ENCODE measurements around the gene SEPSECS. TPM values are rescaled to one million over a fixed set of nuclear protein-coding genes. Genes with fewer than 3 reads are reported as not detected.

Gene SEPSECS
- total RNA-seq, 2 donors from 2014 or later, result 13.1 to 16.3 TPM

GRCh38 chr4:25110527-25111329, 49.5 kb downstream of the SEPSECS start:
- Histone ChIP-seq H3K9me3 (no peaks in the 10 kb centered on the region), H3K4me1 (no peaks in the 10 kb centered on the region), H3K27ac (no peak overlapping the region), H3K4me3 (no peak overlapping the region), H3K27me3 (no peaks in the 10 kb centered on the region), H3K36me3 (no peaks in the 10 kb centered on the region), H3K9ac (ENCODE audit: low read depth in 2 of 2, low read length in 2 of 2) (no peak overlapping the region)
- intact Hi-C loops (cut with DNase I), result no loop called here
- no peak for TF ChIP-seq CTCF (IDR thresholded peaks at IDR 0.05)
- no peak for DNase-seq

GRCh38 chr4:25109511-25109910, 50.7 kb downstream of the SEPSECS start:
- no peaks in the 10 kb centered on the region for H3K9me3 ChIP-seq
- no peak for TF ChIP-seq CTCF (IDR thresholded peaks at IDR 0.05)
- intact Hi-C loops (cut with DNase I), result no loop called here

GRCh38 chr4:25108556-25108955, 51.7 kb downstream of the SEPSECS start:
- intact Hi-C loops (cut with DNase I), result no loop called here
- Histone ChIP-seq H3K36me3 (no peaks in the 10 kb centered on the region), H3K9me3 (no peaks in the 10 kb centered on the region), H3K4me1 (no peaks in the 10 kb centered on the region), H3K4me3 (no peak overlapping the region), H3K27ac (no peak overlapping the region), H3K27me3 (no peaks in the 10 kb centered on the region), H3K9ac (ENCODE audit: low read depth in 2 of 2, low read length in 2 of 2) (no peak overlapping the region)
- no peak for DNase-seq
- no peak for TF ChIP-seq CTCF (IDR thresholded peaks at IDR 0.05)

More at GRCh38 chr4:25109511-25109910, 50.7 kb downstream of the SEPSECS start:
- H3K4me1 ChIP-seq, result no peaks in the 10 kb centered on the region
- DNase-seq, result no peak
- no peak overlapping the region for H3K4me3 ChIP-seq
- H3K9ac ChIP-seq (ENCODE audit: low read depth in 2 of 2, low read length in 2 of 2), result no peak overlapping the region
- H3K36me3 ChIP-seq, result no peaks in the 10 kb centered on the region
- no peak overlapping the region for H3K27ac ChIP-seq
- H3K27me3 ChIP-seq, result no peaks in the 10 kb centered on the region

- Histone ChIP-seq H3K36me3 (no peaks in the 10 kb centered on the region), H3K27ac (no peak overlapping the region), H3K9ac (ENCODE audit: low read depth in 2 of 2, low read length in 2 of 2) (no peak overlapping the region), H3K4me1 (no peaks in the 10 kb centered on the region), H3K4me3 (no peak overlapping the region), H3K27me3 (no peaks in the 10 kb centered on the region), H3K9me3 (no peaks in the 10 kb centered on the region)
- intact Hi-C loops (cut with DNase I), result no loop called here
- TF ChIP-seq CTCF (IDR thresholded peaks at IDR 0.05), result no peak
- DNase-seq, result no peak
Measured at GRCh38 chr4:25107827-25108516, 52.3 kb downstream of the SEPSECS start.

- no peaks in the 10 kb centered on the region for H3K27me3 ChIP-seq
- H3K4me3 ChIP-seq, result no peak overlapping the region
- no peak overlapping the region for H3K9ac ChIP-seq (ENCODE audit: low read depth in 2 of 2, low read length in 2 of 2)
- DNase-seq, result no peak
- no peak for TF ChIP-seq CTCF (IDR thresholded peaks at IDR 0.05)
- no peak overlapping the region for H3K27ac ChIP-seq
- intact Hi-C loops (cut with DNase I), result no loop called here
- no peaks in the 10 kb centered on the region for H3K36me3 ChIP-seq
- no peaks in the 10 kb centered on the region for H3K4me1 ChIP-seq
- no peaks in the 10 kb centered on the region for H3K9me3 ChIP-seq
Measured at GRCh38 chr4:25106363-25107151, 53.7 kb downstream of the SEPSECS start.

All from colonic mucosa (tissue), 4 donors.